Measurements from ENCODE around the gene FAM9C.
"Not testable (repeated sequence)": the region's sequence is repeated elsewhere in the genome, so short reads cannot be mapped to it uniquely, and the experiment has no call there.

FAM9C gene

DNA sequence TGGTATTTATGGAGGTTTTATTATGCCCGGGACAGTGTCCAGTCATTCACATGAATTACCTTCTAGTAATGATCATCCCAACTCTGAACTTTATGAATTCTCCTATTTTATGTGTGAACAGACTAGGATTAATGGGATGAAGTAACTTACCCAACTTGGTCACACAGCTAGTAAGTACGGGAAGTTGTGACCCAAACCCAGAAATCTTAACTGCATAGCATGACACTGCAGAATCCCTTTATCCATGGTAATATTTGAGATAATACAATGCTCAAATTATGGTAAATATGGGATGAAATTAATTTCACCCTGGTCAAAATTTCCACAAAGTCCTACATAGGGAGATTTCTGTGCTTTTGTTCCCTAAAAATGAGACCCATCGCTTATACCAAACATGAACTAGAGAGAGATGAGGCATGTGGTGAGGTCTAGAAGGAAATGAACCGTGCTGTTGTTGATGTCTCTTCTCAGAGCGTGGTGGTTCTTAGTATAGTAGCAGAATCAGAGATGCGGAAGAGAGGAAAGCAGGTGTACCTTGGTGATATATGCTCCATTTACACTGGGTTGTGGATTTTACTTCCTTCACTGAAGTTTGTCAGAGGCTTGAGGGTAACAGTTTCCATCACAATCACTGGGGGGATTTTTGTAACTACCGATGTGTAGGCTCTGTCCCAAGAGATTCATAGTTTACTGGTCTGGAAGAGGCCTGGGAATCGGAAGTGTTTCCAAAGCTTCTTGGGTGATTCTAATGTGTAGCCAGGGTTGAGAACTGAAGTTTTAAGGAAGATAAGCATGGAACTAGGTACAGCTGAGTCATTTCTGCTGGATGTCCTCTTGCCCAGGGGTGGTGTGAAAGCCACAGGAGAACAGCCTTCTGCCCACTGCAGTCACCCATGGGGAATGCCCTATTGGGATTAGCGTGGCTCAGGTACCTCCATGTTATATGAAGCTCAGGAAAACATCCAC is 30.2 kb upstream of the FAM9C start:
- no peak for DNase-seq

DNA sequence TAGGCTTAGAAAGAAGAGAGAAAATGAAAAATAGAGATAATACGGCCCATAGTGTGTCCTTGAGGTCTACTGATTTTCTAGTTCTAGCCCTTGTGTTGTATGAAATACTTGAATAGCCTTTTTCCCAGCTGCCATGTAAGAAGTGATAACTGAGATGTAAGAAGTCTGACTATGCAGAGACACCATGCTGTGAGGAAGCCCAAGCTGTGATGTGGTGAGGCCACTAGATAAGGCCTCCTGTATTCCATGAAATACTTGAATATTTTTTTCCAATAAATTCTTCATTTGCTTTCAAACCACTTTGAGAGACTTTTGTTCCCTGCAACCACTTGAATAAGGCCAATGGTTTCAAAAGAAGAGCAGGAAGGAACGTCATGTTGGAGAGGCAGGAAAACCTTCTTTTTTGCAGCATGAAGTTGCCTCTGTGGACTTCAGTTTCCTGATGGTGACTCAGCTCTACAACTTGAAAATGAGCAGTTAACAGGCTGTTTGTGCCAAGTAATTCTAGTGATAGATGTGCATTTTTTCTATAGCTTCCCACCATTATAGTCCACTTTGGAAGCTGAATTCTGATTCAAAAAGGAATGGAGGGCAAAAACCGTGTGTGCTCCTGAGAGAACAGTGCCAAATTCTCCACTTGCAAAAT is 25.5 kb upstream of the FAM9C start:
- no peak for DNase-seq

GRCh38 chrX:13068651-13069050 is 24.2 kb upstream of the FAM9C start:
- no peak for DNase-seq

- DNase-seq: no peak
Observed at GRCh38 chrX:13067773-13068172, 23.4 kb upstream of the FAM9C start.

DNA sequence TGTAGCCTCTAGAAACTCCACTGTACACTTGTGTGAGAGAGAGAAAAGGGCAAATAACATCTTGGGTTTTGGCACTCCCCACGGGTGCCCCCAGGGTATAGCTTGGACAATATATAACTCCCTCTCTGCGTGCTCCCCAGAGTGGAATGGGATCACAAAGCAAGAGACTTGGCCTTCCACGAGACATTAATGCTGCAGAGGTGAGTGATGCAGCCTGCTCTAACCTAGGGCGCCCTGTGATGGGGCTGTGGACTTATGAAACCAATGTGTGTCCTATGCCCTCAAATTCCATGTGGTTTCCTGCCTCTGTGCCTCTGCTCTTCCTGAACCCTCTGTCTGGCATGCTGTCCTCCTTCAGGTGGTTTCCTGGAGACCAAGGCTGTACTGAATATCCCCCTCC is 22.0 kb upstream of the FAM9C start:
- DNase-seq: no peak

GRCh38 chrX:13064599-13065143 is 20.3 kb upstream of the FAM9C start:
- no peak for DNase-seq

DNA sequence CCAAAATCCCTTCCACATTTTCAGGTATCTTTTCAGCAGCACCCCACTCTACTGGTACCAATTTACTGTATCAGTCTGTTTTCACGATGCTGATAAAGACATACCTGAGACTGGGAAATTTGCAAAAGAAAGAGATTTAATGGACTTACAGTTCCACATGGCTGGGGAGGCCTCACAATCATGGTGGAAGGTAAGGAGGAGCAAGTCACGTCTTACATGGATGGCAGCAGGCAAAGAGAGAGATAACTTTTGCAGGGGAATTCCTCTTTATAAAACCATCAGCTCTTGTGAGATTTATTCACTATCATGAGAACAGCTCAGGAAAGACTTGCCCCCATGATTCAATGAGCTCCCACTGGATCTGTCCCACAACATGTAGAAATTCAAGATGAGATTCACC is 18.7 kb upstream of the FAM9C start:
- DNase-seq: not testable (repeated sequence)

GRCh38 chrX:13062331-13062730 is 17.9 kb upstream of the FAM9C start:
- not testable (repeated sequence) for DNase-seq

DNA sequence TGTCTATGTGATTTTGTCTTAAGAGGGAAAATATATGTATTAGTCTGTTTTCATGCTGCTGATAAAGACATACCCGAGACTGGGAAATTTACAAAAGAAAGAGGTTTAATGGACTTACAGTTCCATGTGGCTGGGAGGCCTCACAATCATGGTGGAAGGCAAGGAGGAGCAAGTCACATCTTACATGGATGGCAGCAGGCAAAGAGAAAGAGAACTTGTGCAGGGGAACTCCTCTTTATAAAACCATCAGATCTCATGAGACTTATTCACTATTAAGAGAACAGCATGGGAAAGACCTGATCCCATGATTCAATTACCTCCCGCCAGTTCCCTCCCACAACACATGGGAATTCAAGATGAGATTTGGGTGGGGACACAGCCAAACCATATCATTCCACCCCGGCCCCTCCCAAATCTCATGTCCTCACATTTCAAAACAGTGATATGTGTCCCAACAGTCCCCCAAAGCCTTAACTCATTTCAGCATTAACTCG is 16.8 kb upstream of the FAM9C start:
- not testable (repeated sequence) for DNase-seq

DNA sequence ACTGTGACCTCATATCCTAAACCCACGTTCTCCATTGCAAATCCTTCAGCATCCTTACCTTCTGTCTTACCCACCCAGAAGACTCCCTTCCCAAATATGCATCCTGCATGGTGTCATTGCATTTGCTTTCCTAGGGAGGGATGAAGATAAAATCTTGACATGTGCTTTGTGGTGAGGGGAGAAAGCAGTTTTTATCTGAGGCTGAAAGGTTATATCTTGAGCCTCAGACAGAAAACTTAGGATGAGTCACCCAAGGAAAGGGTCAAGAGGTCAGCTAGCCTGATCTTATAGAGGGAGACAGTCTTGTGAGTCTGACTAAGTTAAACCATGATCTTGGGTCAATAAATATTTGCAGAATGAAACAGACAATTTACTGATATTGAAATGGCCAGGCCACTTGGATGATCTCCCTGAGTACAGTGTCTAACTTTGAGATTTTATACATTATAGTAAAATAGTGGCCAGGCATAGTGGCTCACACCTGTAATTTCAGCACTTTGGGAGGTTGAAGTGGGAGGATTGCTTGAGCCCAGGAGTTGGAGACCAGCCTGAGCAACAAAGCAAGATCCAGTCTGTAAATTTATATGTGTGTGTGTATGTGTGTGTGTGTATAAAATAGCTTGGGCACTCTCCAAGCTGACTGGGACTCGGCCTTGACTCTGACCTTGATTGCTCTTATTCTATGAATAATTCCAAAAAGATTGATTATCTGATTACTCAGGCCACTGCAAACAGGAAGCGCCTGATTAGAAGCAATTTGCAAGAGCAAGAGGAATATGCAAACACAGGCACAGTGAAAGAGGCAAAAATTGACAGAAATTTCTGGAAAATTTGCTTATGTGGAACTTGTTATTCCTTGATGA is 15.4 kb upstream of the FAM9C start:
- no peak for DNase-seq

DNA sequence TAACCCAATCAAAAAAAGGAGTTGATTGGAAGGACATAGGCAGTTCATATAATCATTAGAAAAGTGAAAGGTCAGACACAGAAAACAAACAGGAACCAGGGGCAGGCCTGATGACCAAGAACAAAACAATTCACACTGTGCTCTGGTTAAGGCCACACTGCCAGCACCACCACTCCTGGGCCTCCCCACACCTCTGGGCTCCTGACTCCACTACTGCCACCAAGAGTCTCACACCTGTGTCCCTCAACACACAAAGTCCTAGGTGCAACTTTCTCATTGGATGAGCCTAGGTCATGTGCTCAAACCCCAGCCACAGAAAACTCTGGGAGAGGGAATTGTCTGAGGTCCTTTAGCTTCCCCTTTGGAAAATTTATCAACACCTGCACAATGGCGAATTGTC is 11.1 kb upstream of the FAM9C start:
- no peak for DNase-seq

DNA sequence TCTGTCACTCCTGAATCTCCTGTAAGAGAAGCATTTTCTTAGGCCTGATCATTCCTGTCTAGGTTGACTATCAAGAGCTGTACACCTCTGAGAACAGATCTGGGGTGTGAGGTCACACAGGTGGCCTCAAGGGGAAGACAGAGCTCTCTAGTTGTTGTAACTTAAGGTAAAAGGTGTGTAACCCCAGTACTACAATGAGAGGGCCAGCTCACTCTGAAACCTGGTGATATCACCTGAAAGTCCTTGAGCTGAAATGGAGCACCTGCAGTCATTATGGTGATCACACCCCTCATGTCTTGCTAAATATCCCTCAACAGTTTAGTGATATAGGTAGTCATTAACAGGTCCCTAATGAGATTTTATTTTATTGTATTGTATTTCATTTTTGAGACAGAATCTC is 8.8 kb upstream of the FAM9C start:
- DNase-seq: no peak

GRCh38 chrX:13051529-13052172 is 7.2 kb upstream of the FAM9C start:
- no peak for DNase-seq

DNA sequence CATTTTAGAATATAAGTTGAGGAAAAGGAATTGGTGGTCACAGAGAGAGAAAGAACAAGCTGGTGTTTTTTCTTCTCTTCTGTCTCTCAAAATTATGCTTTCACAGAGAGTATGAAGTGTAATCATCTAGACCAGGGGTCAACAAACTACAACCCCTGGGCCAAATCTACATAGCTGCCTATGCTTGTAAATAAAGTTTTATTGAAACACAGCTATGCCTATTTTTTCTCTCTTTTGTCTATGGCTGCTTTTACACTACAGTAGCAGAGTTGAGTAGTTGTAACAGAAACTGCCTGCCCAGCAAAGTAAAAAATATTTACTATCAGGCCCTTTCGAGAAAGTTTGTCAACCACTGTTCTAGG is 6.7 kb upstream of the FAM9C start:
- no peak for DNase-seq

- DNase-seq: no peak
Observed at GRCh38 chrX:13050151-13050550, 5.7 kb upstream of the FAM9C start.

- DNase-seq: no peak
Observed at GRCh38 chrX:13048280-13048679, 3.9 kb upstream of the FAM9C start.

GRCh38 chrX:13047759-13048158 is 3.3 kb upstream of the FAM9C start:
- DNase-seq: no peak

DNA sequence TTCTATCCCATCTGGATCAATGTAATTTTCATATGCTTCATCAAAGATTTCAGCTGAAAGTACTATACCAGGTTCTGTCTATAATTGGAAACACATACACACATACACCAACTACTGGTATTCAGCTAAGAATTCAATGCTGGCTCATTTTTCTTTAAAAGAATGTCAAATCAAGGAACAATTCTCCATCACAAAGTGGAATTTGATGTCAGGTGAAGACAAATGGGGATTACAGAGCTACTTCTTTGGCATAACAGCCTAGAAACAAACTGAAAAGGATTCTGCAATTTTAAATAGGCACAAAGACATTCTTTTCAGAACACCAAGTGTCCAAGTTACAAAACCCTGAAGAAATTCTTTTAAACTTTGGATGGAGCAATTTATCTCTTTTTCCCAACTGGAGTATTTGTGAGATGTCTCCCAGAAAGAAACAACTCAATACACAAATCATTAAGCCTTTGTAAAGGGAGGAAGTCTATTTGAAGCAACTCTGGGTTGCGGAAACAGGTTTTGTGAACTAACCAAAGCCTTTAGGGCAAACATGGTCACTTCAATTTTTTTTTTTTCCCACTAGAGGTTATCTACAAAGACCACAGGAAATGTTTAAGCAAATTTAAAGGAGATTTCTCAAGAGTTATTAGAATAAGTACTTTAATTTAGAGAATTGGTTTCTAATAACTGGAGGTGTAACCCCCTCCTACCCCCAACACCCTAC is 1.9 kb upstream of the FAM9C start:
- no peak for DNase-seq

DNA sequence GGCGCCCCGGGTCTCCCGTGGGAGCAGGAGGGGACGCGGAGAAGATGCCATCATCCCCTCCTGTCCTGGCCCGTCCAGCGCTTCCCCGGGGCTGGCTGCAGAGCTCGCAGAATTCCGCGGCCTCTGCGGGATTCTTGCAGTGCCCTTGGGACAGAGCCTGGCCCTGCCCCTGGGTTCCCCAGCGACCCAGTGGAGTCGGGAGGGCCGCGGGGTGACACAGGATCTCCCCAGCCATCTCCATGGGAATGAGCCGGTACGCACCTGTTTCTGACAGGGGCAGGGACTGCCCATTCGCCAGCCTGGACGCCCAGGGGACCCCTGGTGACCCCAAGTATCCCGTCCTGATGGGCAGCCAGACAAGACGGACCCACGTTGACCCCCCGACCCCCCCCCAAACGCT is 482 bp downstream of the FAM9C start:
- DNase-seq: peak; percentile 5

GRCh38 chrX:13043138-13043537 is 1.3 kb downstream of the FAM9C start:
- no peak for DNase-seq

- DNase-seq: no peak
Observed at GRCh38 chrX:13036896-13037295, 7.5 kb downstream of the FAM9C start.

- no peak for DNase-seq
Observed at GRCh38 chrX:13033193-13033592, 11.2 kb downstream of the FAM9C start.
